Spleen (tissue), 11 donors: ENCODE data around the gene STXBP5L. TPM values are rescaled to one million over a fixed set of nuclear protein-coding genes. Genes with fewer than 3 reads are reported as not detected.
"Not testable (repeated sequence)": the region's sequence is repeated elsewhere in the genome, so short reads cannot be mapped to it uniquely, and the experiment has no call there.

Source experiments
- DNase-seq: peaks from one replicate; pipeline ENCODE4 v3.0.0-alpha.2; 2020
- H3K27ac ChIP-seq, 8 donors: fragments of 200-600 bp; sonication (generic) in 7 of 8; 1 replicate in 4 of 8; 2 replicates in 4 of 8; pipeline versions ENCODE4 v1.5.0 to v1.8.0; 2016 to 2021; ENCODE audit warnings: inconsistent platforms in 4 of 8, mild to moderate bottlenecking in 4 of 8, moderate library complexity in 1 of 8
- H3K27me3 ChIP-seq, 7 donors: fragments of 200-600 bp; sonication (generic) in 6 of 7; replicated peaks in 1 of 7; 1 replicate in 4 of 7; 2 replicates in 3 of 7; pipeline versions ENCODE4 v1.5.0 to v1.8.0; 2016 to 2021; ENCODE audit warnings: inconsistent platforms in 3 of 7, mild to moderate bottlenecking in 1 of 7
- H3K36me3 ChIP-seq, 6 donors: fragments of 200-600 bp; sonication (generic) in 5 of 6; 1 replicate in 4 of 6; 2 replicates in 2 of 6; pipeline versions ENCODE4 v1.5.0 to v1.8.0; 2016 to 2021; ENCODE audit warnings: inconsistent platforms in 2 of 6
- H3K4me1 ChIP-seq, 6 donors: fragments of 200-600 bp; sonication (generic) in 5 of 6; 1 replicate in 3 of 6; 2 replicates in 3 of 6; pipeline versions ENCODE4 v1.5.0 to v1.8.0; 2016 to 2021; ENCODE audit warnings: inconsistent platforms in 3 of 6
- H3K4me3 ChIP-seq, 8 donors: fragments of 200-600 bp; sonication (generic) in 7 of 8; 1 replicate in 4 of 8; 2 replicates in 4 of 8; pipeline versions ENCODE4 v1.5.0 to v1.8.0; 2016 to 2021; ENCODE audit warnings: inconsistent platforms in 4 of 8, mild to moderate bottlenecking in 4 of 8, moderate library complexity in 2 of 8
- H3K9me3 ChIP-seq, 8 donors: fragments of 200-600 bp; sonication (generic) in 7 of 8; 1 replicate in 4 of 8; 2 replicates in 4 of 8; pipeline versions ENCODE4 v1.5.0 to v1.8.0; 2016 to 2021; ENCODE audit warnings: inconsistent platforms in 4 of 8
- CTCF ChIP-seq, 11 experiments: fragments of 200-600 bp in 7 of 11; fragments of 450-650 bp in 4 of 11; sonication (generic) in 4 of 11; IDR thresholded peaks in 8 of 11; conservative IDR thresholded peaks in 3 of 11; 1 replicate in 7 of 11; 2 replicates in 4 of 11; pipeline versions ENCODE4 v1.4.0 to v1.8.0; 2016 to 2021; ENCODE audit warnings: antibody characterized with exemption in 11 of 11, inconsistent platforms in 4 of 11, mild to moderate bottlenecking in 1 of 11
- POLR2A ChIP-seq, 3 donors: fragments of 450-650 bp; IDR thresholded peaks; one replicate each; pipeline ENCODE4 v1.5.1; 2017; ENCODE audit warnings: antibody characterized with exemption in 3 of 3, mild to moderate bottlenecking in 1 of 3
- POLR2AphosphoS5 ChIP-seq, 3 donors: sonication (generic); formaldehyde crosslinking; IDR thresholded peaks; one replicate each; pipeline ENCODE4 v1.5.1; 2017; ENCODE audit warnings: antibody characterized with exemption in 3 of 3
- WGBS, 5 donors: extraction: QIAGEN DNeasy Blood & Tissue Kit in 3 of 5; methylation state at CpG; one replicate each; pipeline versions ENCODE4 v1.1.5 to v1.1.7; 2013 to 2018; 5-methylcytosine and 5-hydroxymethylcytosine counted together
- intact Hi-C: fragments of 100-400 bp; cut with DNase I; formaldehyde crosslinking; loops from one replicate; pipeline ENCODE4 v1.15.0; 2023; ENCODE audit warnings: low total_unique reads
- polyA plus RNA-seq, 3 donors: library from polyadenylated mRNA; stranded (reverse); fragments of 200-250 nt; gene quantifications; one replicate each; pipeline ENCODE4 v1.2.1, GENCODE V29; 2013
- total RNA-seq, 7 donors: library from RNA; depleted of rRNA in 3 of 7; stranded (reverse); fragments of >200 nt in 3 of 7; fragmentation: NEBNext Ultra II Directional in 4 of 7; extraction: Animal tissue kit (Norgen Biotek cat#: 25700) in 4 of 7; gene quantifications; one replicate each; pipeline versions ENCODE4 v1.1.0 to v1.2.1, GENCODE V29; 2016 to 2021
- donor health status: healthy with polysubstance abuse.
- donor health status: DM: no; HTN: no; CAD: no; lungs with moderate emphysema.
- donor health status: DM: no; HTN: no; CAD: no.
- donor health status: Bipolar disorder and iron deficiency.
- donor health status: healthy.
- donor health status: DM: no; HTN: no; CAD: no.
- donor health status: DM: yes; HTN: yes; CAD: no.

STXBP5L gene
- total and polyA plus RNA-seq, 10 donors = 0.32 to 0.34 TPM; not detected in 8

GRCh38 chr3:120875989-120876388, 32.0 kb upstream of the STXBP5L start:
- 50 to 69% (median 64%) methylated on average over 4 of the region's 4 CpGs for WGBS, 5 donors
- intact Hi-C loops = no loop called here

GRCh38 chr3:120879411-120879810, 28.6 kb upstream of the STXBP5L start:
- TF ChIP-seq CTCF (IDR thresholded peaks at IDR 0.05 in 8 of 11, conservative IDR thresholded peaks at IDR 0.05 in 3 of 11) (no peak), POLR2A (IDR thresholded peaks at IDR 0.05) (no peak), POLR2AphosphoS5 (IDR thresholded peaks at IDR 0.05) (no peak)
- Histone ChIP-seq H3K9me3 (no peaks in the 10 kb centered on the region), H3K4me1 (no peaks in the 10 kb centered on the region), H3K36me3 (no peaks in the 10 kb centered on the region), H3K27ac (no peak overlapping the region), H3K4me3 (no peak overlapping the region), H3K27me3 (peaks cover 0 to 4% (median 0%) of the 10 kb centered on the region in 7 donors)
- 67 to 78% (median 74%) methylated on average over 4 of the region's 4 CpGs for WGBS, 5 donors
- DNase-seq = no peak
- intact Hi-C loops = no loop called here

More at GRCh38 chr3:120875989-120876388, 32.0 kb upstream of the STXBP5L start:
- no peaks in the 10 kb centered on the region for H3K36me3 ChIP-seq
- no peaks in the 10 kb centered on the region for H3K4me1 ChIP-seq
- DNase-seq = no peak
- H3K27ac ChIP-seq = no peak overlapping the region
- TF ChIP-seq CTCF (IDR thresholded peaks at IDR 0.05 in 8 of 11, conservative IDR thresholded peaks at IDR 0.05 in 3 of 11) = no peak
- no peak for TF ChIP-seq POLR2A (IDR thresholded peaks at IDR 0.05)
- no peak for TF ChIP-seq POLR2AphosphoS5 (IDR thresholded peaks at IDR 0.05)
- H3K9me3 ChIP-seq = no peaks in the 10 kb centered on the region
- no peak overlapping the region for H3K4me3 ChIP-seq
- peaks cover 0 to 4% (median 0%) of the 10 kb centered on the region in 7 donors for H3K27me3 ChIP-seq

- intact Hi-C loops = no loop called here
- TF ChIP-seq CTCF (IDR thresholded peaks at IDR 0.05 in 8 of 11, conservative IDR thresholded peaks at IDR 0.05 in 3 of 11) = no peak
- peaks cover 0 to 5% (median 0%) of the 10 kb centered on the region in 8 donors for H3K9me3 ChIP-seq
Observed at GRCh38 chr3:120892921-120893320, 15.1 kb upstream of the STXBP5L start.

GRCh38 chr3:120894316-120895057, 13.5 kb upstream of the STXBP5L start:
- 3 to 6% (median 5%) methylated on average over 5 of the region's 5 CpGs for WGBS, 5 donors
- no peak overlapping the region for H3K4me3 ChIP-seq
- no peak for TF ChIP-seq POLR2A (IDR thresholded peaks at IDR 0.05)
- TF ChIP-seq POLR2AphosphoS5 (IDR thresholded peaks at IDR 0.05) = no peak
- no peaks in the 10 kb centered on the region for H3K4me1 ChIP-seq
- no peak for DNase-seq
- H3K27me3 ChIP-seq = peaks cover 0 to 4% (median 0%) of the 10 kb centered on the region in 7 donors
- H3K9me3 ChIP-seq = peaks cover 0 to 5% (median 0%) of the 10 kb centered on the region in 8 donors
- H3K27ac ChIP-seq = no peak overlapping the region
- intact Hi-C loops = no loop called here
- H3K36me3 ChIP-seq = no peaks in the 10 kb centered on the region

More at GRCh38 chr3:120892921-120893320, 15.1 kb upstream of the STXBP5L start:
- H3K4me3 ChIP-seq = no peak overlapping the region
- peaks cover 0 to 4% (median 0%) of the 10 kb centered on the region in 7 donors for H3K27me3 ChIP-seq
- no peaks in the 10 kb centered on the region for H3K4me1 ChIP-seq
- H3K36me3 ChIP-seq = no peaks in the 10 kb centered on the region
- H3K27ac ChIP-seq = no peak overlapping the region
- no peak for DNase-seq

- 85 to 95% (median 92%) methylated on average over 6 of the region's 6 CpGs for WGBS, 5 donors
- intact Hi-C loops, H3K4me1 ChIP-seq, H3K27ac ChIP-seq, H3K4me3 ChIP-seq, DNase-seq, H3K36me3 ChIP-seq: not testable (repeated sequence)
- Histone ChIP-seq H3K9me3 (peaks cover 0 to 13% (median 0%) of the 10 kb centered on the region in 8 donors), H3K27me3 (peaks cover 0 to 13% (median 0%) of the 10 kb centered on the region in 7 donors)
Observed at GRCh38 chr3:120901716-120902115, 6.3 kb upstream of the STXBP5L start.
